HG03558 (cell line): ENCODE data around the gene GRID1.

ENCODE experiments used
- ATAC-seq: cut with Tn5 transposase; IDR thresholded peaks from one replicate; pipeline ENCODE4 v1.9.1; 2021; ENCODE audit warnings: moderate number of reproducible peaks; ENCODE audit not compliant: unreplicated experiment; ENCODE audit errors: extremely low read depth

The GRID1 gene

DNA sequence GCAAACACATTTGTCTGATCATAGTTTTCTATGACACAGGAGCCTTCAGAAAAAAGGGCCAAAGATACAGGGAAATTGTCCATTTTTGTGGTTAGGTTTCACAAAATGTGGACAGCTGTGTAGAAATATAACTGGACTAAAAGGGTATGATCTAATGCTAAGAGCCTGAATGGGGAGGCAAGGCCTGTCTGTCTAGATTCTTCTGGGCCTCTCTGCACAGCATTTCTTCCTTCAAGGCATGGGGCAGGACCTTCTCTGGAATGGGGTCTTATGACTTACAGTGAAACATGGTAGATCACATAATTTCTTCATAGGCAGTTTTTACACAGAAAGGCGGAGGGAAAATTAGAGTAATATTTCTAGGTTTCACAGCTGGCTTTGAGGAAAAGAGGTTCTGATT lies 795.7 kb downstream of the GRID1 start:
- no peak for ATAC-seq

DNA sequence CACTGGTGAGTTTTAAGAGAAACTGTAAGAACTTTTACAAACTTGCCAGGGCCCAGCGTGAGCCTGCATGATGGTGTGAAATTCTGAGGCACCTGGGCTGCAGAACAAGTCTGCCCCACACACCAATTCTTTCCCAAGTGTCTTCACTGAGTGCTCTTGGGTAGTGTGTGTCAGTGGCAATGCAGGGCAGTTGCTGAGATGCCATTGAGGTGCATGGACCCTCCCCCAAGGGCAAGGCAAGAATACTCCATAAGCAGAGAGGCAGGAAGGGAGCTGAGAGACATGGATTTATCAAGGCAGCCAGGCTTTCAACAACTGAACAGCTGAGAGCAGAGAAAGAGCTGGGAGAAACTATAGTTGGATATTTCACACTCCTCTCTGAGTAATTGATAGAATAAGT lies 801.2 kb downstream of the GRID1 start:
- ATAC-seq, result no peak

DNA sequence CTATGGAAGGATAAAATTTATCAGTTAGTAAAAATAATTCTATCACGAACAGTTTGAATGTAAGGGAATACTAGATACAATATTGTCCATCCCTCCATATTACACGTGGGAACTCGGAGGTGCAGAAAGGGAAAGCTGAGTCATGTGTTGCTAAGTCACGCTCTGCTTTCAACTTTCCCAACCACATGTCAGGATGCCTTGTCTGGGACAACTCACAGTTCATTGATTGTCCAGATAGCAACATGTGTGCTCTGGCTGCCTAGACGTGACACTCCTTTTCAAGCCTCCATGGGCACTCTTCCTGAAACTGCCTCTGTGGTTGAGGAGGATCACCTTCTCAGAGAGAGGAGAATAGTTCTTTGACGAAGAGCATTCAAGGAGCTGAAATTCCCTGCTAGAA lies 808.1 kb downstream of the GRID1 start:
- ATAC-seq, result no peak

DNA sequence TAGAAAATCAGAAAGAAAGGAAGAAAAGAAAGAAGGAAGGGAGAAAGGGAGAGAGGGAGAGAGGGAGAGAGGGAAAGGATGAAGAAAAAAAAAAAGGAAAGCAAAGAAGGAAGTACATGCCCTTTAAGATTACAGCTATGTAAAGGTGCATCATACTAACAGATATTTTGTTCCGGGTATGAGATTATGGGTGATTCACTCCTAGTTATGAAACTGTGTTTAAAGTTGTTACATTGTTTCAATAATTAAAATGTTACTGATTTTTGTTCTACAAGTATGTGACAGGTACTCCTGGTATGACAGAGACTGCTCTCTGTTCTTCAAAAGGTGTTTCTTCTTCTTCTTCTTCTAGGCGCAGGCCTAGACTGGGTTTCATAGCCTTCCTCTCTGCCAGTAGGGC lies 808.9 kb downstream of the GRID1 start:
- ATAC-seq, result no peak

DNA sequence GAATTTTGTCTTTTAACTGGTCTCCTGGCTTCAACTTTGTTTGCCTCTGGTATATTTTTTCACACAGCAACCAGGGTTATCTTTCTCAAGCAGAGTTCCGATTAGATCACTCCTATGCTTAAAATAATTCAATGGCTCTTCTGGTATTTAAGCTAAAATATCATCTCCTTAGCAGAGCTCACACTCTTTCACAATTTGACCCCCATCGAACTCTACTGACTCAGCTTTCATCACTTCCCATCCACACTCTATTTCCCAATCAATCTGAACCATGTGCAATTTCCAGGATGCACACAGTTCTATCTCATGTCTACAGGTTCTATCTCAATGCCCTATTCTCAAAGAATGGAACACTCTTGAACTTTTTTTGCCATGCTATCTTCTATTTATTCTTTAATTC lies 809.5 kb downstream of the GRID1 start:
- no peak for ATAC-seq
